Endothelial cell of umbilical vein (primary cell): ENCODE measurements around the gene EXOC7. TPM values are rescaled to one million over a fixed set of nuclear protein-coding genes. Genes with fewer than 3 reads are reported as not detected.
A peak's percentile ranks its signal among the peaks of the same experiment; 100 is the strongest.

Source experiments
- BruUV-seq: library from RNA; stranded (reverse); fragments of 400-500 nt; replicated peaks from 2 replicates; lab custom pipeline; 2021; lab: Mats Ljungman, UMichigan
- CTCF ChIA-PET: fragments of 300-600, 350-600 bp; sonication (Branson Sonifier 250); formaldehyde crosslinking; loops from one replicate; lab custom pipeline; 2021; ENCODE audit warnings: antibody characterized with exemption, inconsistent platforms; lab: Charles Lee
- POLR2A ChIA-PET: fragments of 300-600, 350-600 bp; sonication (Branson Sonifier 250); formaldehyde crosslinking; loops from one replicate; lab custom pipeline; 2021; ENCODE audit warnings: antibody characterized with exemption, inconsistent platforms; lab: Charles Lee
- DNase-seq: peaks from one replicate; pipeline ENCODE4 v3.0.0-alpha.2; 2011; ENCODE audit warnings: low read depth, low spot score
- FAIRE-seq: peaks from 2 replicates; lab custom pipeline; 2011; peaks lifted over from hg19 to GRCh38; lab: Jason Lieb, UNC
- H2AFZ ChIP-seq: 2 replicates; pipeline ENCODE4 v1.6.0; 2012; ENCODE audit warnings: low read depth, low read length, control low read depth, inconsistent platforms
- H3K27ac ChIP-seq: 2 replicates; pipeline ENCODE4 v1.5.1; 2011; ENCODE audit warnings: low read depth, mild to moderate bottlenecking, control low read depth, low read length, moderate library complexity; ENCODE audit not compliant: insufficient read depth
- H3K27me3 ChIP-seq, 2 experiments: 2 replicates each; pipeline versions ENCODE4 v1.6.0 to v1.6.1; 2011; ENCODE audit warnings: low read length in 2 of 2, mixed read lengths in 1 of 2; ENCODE audit not compliant: control insufficient read depth in 2 of 2, insufficient read depth in 2 of 2
- H3K36me3 ChIP-seq, 2 experiments: 2 replicates in 1 of 2; 3 replicates in 1 of 2; pipeline ENCODE4 v1.5.1; 2011; ENCODE audit warnings: low read length in 2 of 2, mild to moderate bottlenecking in 1 of 2, moderate library complexity in 1 of 2; ENCODE audit not compliant: control insufficient read depth in 2 of 2, insufficient read depth in 2 of 2; ENCODE audit errors: extremely low read depth in 1 of 2
- H3K4me1 ChIP-seq: 3 replicates; pipeline ENCODE4 v1.5.1; 2011; ENCODE audit warnings: mild to moderate bottlenecking, low read length; ENCODE audit not compliant: control insufficient read depth, insufficient read depth; ENCODE audit errors: extremely low read depth
- H3K4me2 ChIP-seq: 2 replicates; pipeline ENCODE4 v1.6.1; 2011; ENCODE audit warnings: low read length, control low read depth, mixed read lengths; ENCODE audit not compliant: insufficient read depth
- H3K4me3 ChIP-seq, 3 experiments: fragments of 200-600 bp in 1 of 3; sonication (generic), shearing (Covaris generic) in 1 of 3; replicated peaks in 1 of 3; 2 replicates each; pipeline ENCODE4 v1.5.1; 2011 to 2016; ENCODE audit warnings: control low read depth in 3 of 3, low read length in 3 of 3, mild to moderate bottlenecking in 2 of 3, inconsistent platforms in 1 of 3, low read depth in 1 of 3, moderate library complexity in 1 of 3; ENCODE audit not compliant: insufficient read depth in 1 of 3
- H3K79me2 ChIP-seq: 2 replicates; pipeline ENCODE4 v1.6.0; 2012; ENCODE audit warnings: low read length, inconsistent platforms; ENCODE audit not compliant: control insufficient read depth, insufficient read depth
- H3K9ac ChIP-seq: replicated peaks from 2 replicates; pipeline ENCODE3; 2011; ENCODE audit warnings: low read length, control low read depth; ENCODE audit not compliant: insufficient read depth; ENCODE audit errors: extremely low read depth
- H3K9me1 ChIP-seq: replicated peaks from 3 replicates; pipeline ENCODE4 v1.6.0; 2011; ENCODE audit warnings: mild to moderate bottlenecking, low read length; ENCODE audit not compliant: control insufficient read depth, insufficient read depth; ENCODE audit errors: extremely low read depth
- H3K9me3 ChIP-seq: replicated peaks from 2 replicates; pipeline ENCODE4 v1.5.1; 2012; ENCODE audit warnings: low read length, inconsistent platforms; ENCODE audit not compliant: control insufficient read depth, insufficient read depth
- H4K20me1 ChIP-seq: replicated peaks from 2 replicates; pipeline ENCODE3; 2011; ENCODE audit warnings: mild to moderate bottlenecking, low read length; ENCODE audit not compliant: control insufficient read depth, insufficient read depth; ENCODE audit errors: extremely low read depth
- CTCF ChIP-seq, 2 donors: IDR thresholded peaks; 1 replicate in 1 of 2; 2 replicates in 1 of 2; pipeline ENCODE4 v1.5.1; 2011; ENCODE audit warnings: low read length in 2 of 2, mild to moderate bottlenecking in 2 of 2, moderate library complexity in 2 of 2, control low read depth in 1 of 2, inconsistent platforms in 1 of 2, low read depth in 1 of 2; ENCODE audit not compliant: insufficient read depth in 1 of 2; ENCODE audit errors: extremely low read depth in 1 of 2
- POLR2AphosphoS5 ChIP-seq: IDR thresholded peaks from 2 replicates; pipeline ENCODE4 v1.6.1; 2012; ENCODE audit warnings: low read depth, mild to moderate bottlenecking, control low read depth, low read length, moderate library complexity; ENCODE audit not compliant: insufficient read depth
- dilution Hi-C: fragments of 300-500 bp; cut with MboI; formaldehyde crosslinking; loops from one replicate; pipeline ENCODE4 v1.15.0; 2019; ENCODE audit warnings: low sequenced_read_pairs; ENCODE audit not compliant: extremely low pct_ligation_motif_present
- intact Hi-C: fragments of 100-400 bp; cut with micrococcal nuclease; formaldehyde crosslinking; loops from one replicate; pipeline ENCODE4 v1.10.0; 2022
- microRNA-seq: library from miRNA; unstranded; fragments of <30 nt; microRNA quantifications from one replicate; pipeline ENCODE4 v1.2.0, GENCODE V29; 2021; ENCODE audit warnings: borderline number of aligned reads, borderline replicate concordance
- polyA plus RNA-seq, 4 experiments: library from polyadenylated mRNA; depleted of rRNA in 3 of 4; stranded (reverse) in 3 of 4; unstranded in 1 of 4; fragments of >200 nt; gene quantifications; 2 replicates each; pipeline versions ENCODE4 v1.2.1 to v1.2.3, GENCODE V29; 2011 to 2012; ENCODE audit warnings: missing spikeins in 1 of 4
- small RNA-seq: library from RNA; depleted of rRNA; stranded (forward); fragments of <200 nt; gene quantifications from one replicate; pipeline ENCODE3, GENCODE V24; 2012; ENCODE audit warnings: low replicate concordance, low read depth; ENCODE audit not compliant: insufficient read depth, insufficient read length
- total RNA-seq: library from RNA; stranded (reverse); gene quantifications from 2 replicates; pipeline ENCODE4 v1.2.3, GENCODE V29; 2021

The EXOC7 gene
- total and polyA plus RNA-seq, 2 donors (not counting 3 experiments of a cell fraction or from before 2014, with no cell fraction given): 91.5 to 137 TPM

- peaks cover 0 to 2% of the 10 kb centered on the region in 2 experiments for H3K36me3 ChIP-seq
- no peak overlapping the region for H2AFZ ChIP-seq
- H4K20me1 ChIP-seq: no peaks in the 10 kb centered on the region
- peaks cover 11% of the 10 kb centered on the region for H3K4me1 ChIP-seq
- no peak overlapping the region for H3K9ac ChIP-seq
- H3K4me3 ChIP-seq: no peak overlapping the region
- no peak overlapping the region for H3K4me2 ChIP-seq
- dilution Hi-C loops: no loop called here
- peak; percentile 59 for FAIRE-seq
- peak; percentile 27 for DNase-seq
- ChIA-PET CTCF (interaction anchor here (0.7 to 3.8 kb wide), 11 partner anchors 9 to 248 kb away, joined by 3 to 28 read pairs (median 4); no protein-coding TSS in a partner anchor), POLR2A (interaction anchor here (0.7 kb wide), 1 partner anchor 62 kb away, joined by 7 read pairs; no protein-coding TSS in a partner anchor)
- TF ChIP-seq CTCF (IDR thresholded peaks at IDR 0.05; ENCODE audit: extremely low read depth in 1 of 2, insufficient read depth in 1 of 2, low read depth in 1 of 2, low read length in 2 of 2): peak; percentile 35 to 69
- no peak for TF ChIP-seq POLR2AphosphoS5
- H3K9me3 ChIP-seq: no peaks in the 10 kb centered on the region
- BruUV-seq: no TSS peak
- no peak overlapping the region for H3K27ac ChIP-seq
- H3K9me1 ChIP-seq: no peaks in the 10 kb centered on the region
- no peaks in the 10 kb centered on the region for H3K79me2 ChIP-seq
- H3K27me3 ChIP-seq: no peaks in the 10 kb centered on the region
- intact Hi-C loops: loop anchor here (5.0 kb wide), 1 partner anchor 245 kb away; no protein-coding TSS in a partner anchor
Measured at GRCh38 chr17:76032073-76032779, 71.4 kb downstream of the EXOC7 start.

Small RNA genes lying within 50 kb of the gene (microRNA-seq; reads per million reads assigned to microRNA genes)
- gene MIR6868: not detected

Small RNA genes lying within 50 kb of the gene (small RNA-seq; reads per million reads assigned to genes)
- not detected for gene MIR6868

Other genes starting within 250 kb of the EXOC7 start
- 120 and 126 TPM in 2 replicates for gene WBP2, start 248.5 kb downstream of the EXOC7 start, total RNA-seq
- 81.5 and 104 TPM in 2 replicates for gene WBP2, start 248.5 kb downstream of the EXOC7 start, polyA plus RNA-seq
- gene TRIM47, start 225.2 kb downstream of the EXOC7 start, total RNA-seq: 56.7 and 67.7 TPM in 2 replicates
- 75.1 and 85.3 TPM in 2 replicates for gene TRIM47, start 225.2 kb downstream of the EXOC7 start, polyA plus RNA-seq
- 28.1 and 33.5 TPM in 2 replicates for gene TRIM65, start 206.8 kb downstream of the EXOC7 start, total RNA-seq
- gene TRIM65, start 206.8 kb downstream of the EXOC7 start, polyA plus RNA-seq: 18.6 and 19.3 TPM in 2 replicates
- gene MRPL38, start 198.9 kb downstream of the EXOC7 start, total RNA-seq: 93.8 and 94.4 TPM in 2 replicates
- 82.7 and 100 TPM in 2 replicates for gene MRPL38, start 198.9 kb downstream of the EXOC7 start, polyA plus RNA-seq
- gene FBF1, start 162.7 kb downstream of the EXOC7 start, total RNA-seq: 8.9 and 9.4 TPM in 2 replicates
- gene FBF1, start 162.7 kb downstream of the EXOC7 start, polyA plus RNA-seq: 4.9 and 5.7 TPM in 2 replicates
- gene ACOX1, start 124.6 kb downstream of the EXOC7 start, total RNA-seq: 45.1 and 47.0 TPM in 2 replicates
- gene ACOX1, start 124.6 kb downstream of the EXOC7 start, polyA plus RNA-seq: 17.9 and 18.6 TPM in 2 replicates
- gene TEN1, start 124.5 kb downstream of the EXOC7 start, total RNA-seq: 14.3 and 18.8 TPM in 2 replicates
- gene TEN1, start 124.5 kb downstream of the EXOC7 start, polyA plus RNA-seq: 29.0 and 36.8 TPM in 2 replicates
- gene CDK3, start 102.9 kb downstream of the EXOC7 start, total RNA-seq: 6.2 and 8.5 TPM in 2 replicates
- gene CDK3, start 102.9 kb downstream of the EXOC7 start, polyA plus RNA-seq: 8.7 and 9.7 TPM in 2 replicates
- gene EVPL, start 76.5 kb downstream of the EXOC7 start, total RNA-seq: not detected in 2 replicates
- not detected in 2 replicates for gene EVPL, start 76.5 kb downstream of the EXOC7 start, polyA plus RNA-seq
- gene SRP68, start 31.3 kb downstream of the EXOC7 start, total RNA-seq: 77.6 and 81.7 TPM in 2 replicates
- 55.8 and 64.6 TPM in 2 replicates for gene SRP68, start 31.3 kb downstream of the EXOC7 start, polyA plus RNA-seq
- not detected in 2 replicates for gene GALR2, start 29.0 kb downstream of the EXOC7 start, total RNA-seq
- 0.47 and 0.53 TPM in 2 replicates for gene GALR2, start 29.0 kb downstream of the EXOC7 start, polyA plus RNA-seq
- not detected in 2 replicates for gene ZACN, start 24.6 kb downstream of the EXOC7 start, total RNA-seq
- gene ZACN, start 24.6 kb downstream of the EXOC7 start, polyA plus RNA-seq: 0.05 and 0.18 TPM in 2 replicates
- not detected in 2 replicates for gene FOXJ1, start 37.5 kb upstream of the EXOC7 start, total RNA-seq
- gene FOXJ1, start 37.5 kb upstream of the EXOC7 start, polyA plus RNA-seq: not detected in 2 replicates
- gene RNF157, start 136.7 kb upstream of the EXOC7 start, total RNA-seq: 0.48 and 0.86 TPM in 2 replicates
- 0.07 and 0.13 TPM in 2 replicates for gene RNF157, start 136.7 kb upstream of the EXOC7 start, polyA plus RNA-seq
- 70.9 and 75.2 TPM in 2 replicates for gene UBALD2, start 161.6 kb upstream of the EXOC7 start, total RNA-seq
- 46.9 and 83.6 TPM in 2 replicates for gene UBALD2, start 161.6 kb upstream of the EXOC7 start, polyA plus RNA-seq
- gene QRICH2, start 204.5 kb upstream of the EXOC7 start, total RNA-seq: 7.2 and 9.6 TPM in 2 replicates
- 6.7 and 9.8 TPM in 2 replicates for gene QRICH2, start 204.5 kb upstream of the EXOC7 start, polyA plus RNA-seq